ENCODE data around the gene TTC28.
"Not testable (repeated sequence)": the region's sequence is repeated elsewhere in the genome, so short reads cannot be mapped to it uniquely, and the experiment has no call there.

Gene TTC28

DNA sequence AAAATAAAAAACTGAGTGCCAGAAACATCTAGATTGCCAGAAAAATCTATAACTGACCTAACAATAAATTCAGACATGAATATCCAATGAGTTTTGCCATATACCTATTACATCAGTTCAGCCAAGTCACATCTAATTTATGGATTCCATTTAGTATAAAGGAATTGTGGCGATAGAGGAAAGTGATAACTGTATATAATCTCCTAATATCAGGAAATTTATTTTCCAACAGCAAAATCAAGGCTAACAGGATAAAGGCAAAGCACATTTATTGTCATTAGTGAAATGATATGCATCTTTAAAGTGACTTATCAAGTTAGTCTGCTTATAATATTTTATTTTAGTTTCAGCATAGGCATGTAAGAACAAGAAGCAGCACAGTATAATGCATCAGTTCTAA lies 462.4 kb downstream of the TTC28 start:
- Histone ChIP-seq H3K9me3 (ENCODE audit: insufficient read depth, low read length) (no peaks in the 10 kb centered on the region), H3K36me3 (ENCODE audit: low read length) (no peaks in the 10 kb centered on the region)

DNA sequence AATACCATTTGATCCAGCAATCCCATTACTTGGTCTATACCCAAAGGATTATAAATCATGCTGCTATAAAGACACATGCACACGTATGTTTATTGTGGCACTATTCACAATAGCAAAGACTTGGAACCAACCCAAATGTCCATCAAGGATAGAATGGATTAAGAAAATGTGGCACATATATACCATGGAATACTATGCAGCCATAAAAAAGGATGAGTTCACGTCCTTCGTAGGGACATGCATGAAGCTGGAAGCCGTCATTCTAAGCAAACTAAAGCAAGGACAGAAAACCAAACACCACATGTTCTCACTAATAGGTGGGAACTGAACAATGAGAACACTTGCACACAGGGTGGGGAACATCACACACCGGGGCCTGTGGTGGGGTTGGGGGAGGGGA lies 464.9 kb downstream of the TTC28 start:
- H3K79me2 ChIP-seq (ENCODE audit: insufficient read depth, low read length); H3F3A ChIP-seq (ENCODE audit: insufficient read depth): not testable (repeated sequence)

More for the DNA sequence above, 462.4 kb downstream of the TTC28 start:
- no peak overlapping the region for H3K9ac ChIP-seq (ENCODE audit: low read length)
- no peaks in the 10 kb centered on the region for H3F3A ChIP-seq (ENCODE audit: insufficient read depth)
- H3K4me3 ChIP-seq (ENCODE audit: insufficient read depth, low read length, poor library complexity, severe bottlenecking): no peak overlapping the region
- no peak overlapping the region for H3K27ac ChIP-seq (ENCODE audit: low read depth, low read length)
- H4K20me1 ChIP-seq (ENCODE audit: low read depth, low read length): no peaks in the 10 kb centered on the region
- no peak overlapping the region for H2AFZ ChIP-seq (ENCODE audit: low read depth, low read length, severe bottlenecking)
- no peaks in the 10 kb centered on the region for H3K27me3 ChIP-seq (ENCODE audit: low read length)
- no peak overlapping the region for H3K4me2 ChIP-seq (ENCODE audit: low read depth, low read length, poor library complexity, severe bottlenecking)
- no peaks in the 10 kb centered on the region for H3K9me2 ChIP-seq (replicated peaks; ENCODE audit: insufficient read depth, low read length)
- TF ChIP-seq EZH2phosphoT487 (conservative IDR thresholded peaks at IDR 0.05; ENCODE audit: low read length): no peak
- TF ChIP-seq, protein P1, sequence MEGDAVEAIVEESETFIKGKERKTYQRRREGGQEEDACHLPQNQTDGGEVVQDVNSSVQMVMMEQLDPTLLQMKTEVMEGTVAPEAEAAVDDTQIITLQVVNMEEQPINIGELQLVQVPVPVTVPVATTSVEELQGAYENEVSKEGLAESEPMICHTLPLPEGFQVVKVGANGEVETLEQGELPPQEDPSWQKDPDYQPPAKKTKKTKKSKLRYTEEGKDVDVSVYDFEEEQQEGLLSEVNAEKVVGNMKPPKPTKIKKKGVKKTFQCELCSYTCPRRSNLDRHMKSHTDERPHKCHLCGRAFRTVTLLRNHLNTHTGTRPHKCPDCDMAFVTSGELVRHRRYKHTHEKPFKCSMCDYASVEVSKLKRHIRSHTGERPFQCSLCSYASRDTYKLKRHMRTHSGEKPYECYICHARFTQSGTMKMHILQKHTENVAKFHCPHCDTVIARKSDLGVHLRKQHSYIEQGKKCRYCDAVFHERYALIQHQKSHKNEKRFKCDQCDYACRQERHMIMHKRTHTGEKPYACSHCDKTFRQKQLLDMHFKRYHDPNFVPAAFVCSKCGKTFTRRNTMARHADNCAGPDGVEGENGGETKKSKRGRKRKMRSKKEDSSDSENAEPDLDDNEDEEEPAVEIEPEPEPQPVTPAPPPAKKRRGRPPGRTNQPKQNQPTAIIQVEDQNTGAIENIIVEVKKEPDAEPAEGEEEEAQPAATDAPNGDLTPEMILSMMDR (IDR thresholded peaks at IDR 0.05; ENCODE audit: insufficient read depth, low read length, poor library complexity, severe bottlenecking): no peak
- H3K79me2 ChIP-seq (ENCODE audit: insufficient read depth, low read length): no peaks in the 10 kb centered on the region

DNA sequence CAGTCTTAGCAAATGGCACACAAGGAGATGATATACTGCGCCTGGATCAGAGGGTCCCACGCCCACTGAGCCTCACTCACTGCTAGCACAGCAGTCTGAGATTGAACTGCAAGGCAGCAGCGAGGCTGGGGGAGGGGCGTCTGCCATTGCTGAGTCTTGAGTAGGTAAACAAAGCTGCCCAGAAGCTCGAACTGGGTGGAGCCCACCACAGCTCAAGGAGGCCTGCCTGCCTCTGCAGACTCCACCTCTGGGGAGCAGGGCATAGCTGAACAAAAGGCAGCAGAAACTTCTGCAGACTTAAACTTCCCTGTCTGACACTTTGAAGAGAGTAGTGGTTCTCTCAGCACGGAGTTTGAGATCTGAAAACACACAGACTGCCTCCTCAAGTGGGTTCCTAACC lies 470.2 kb downstream of the TTC28 start:
- not testable (repeated sequence) for H3K27ac ChIP-seq (ENCODE audit: low read depth, low read length); H3K9me2 ChIP-seq (replicated peaks; ENCODE audit: insufficient read depth, low read length); H3K4me2 ChIP-seq (ENCODE audit: low read depth, low read length, poor library complexity, severe bottlenecking); H4K20me1 ChIP-seq (ENCODE audit: low read depth, low read length); H3K9me3 ChIP-seq (ENCODE audit: insufficient read depth, low read length); H3K4me3 ChIP-seq (ENCODE audit: insufficient read depth, low read length, poor library complexity, severe bottlenecking); H3K79me2 ChIP-seq (ENCODE audit: insufficient read depth, low read length); H3F3A ChIP-seq (ENCODE audit: insufficient read depth); H2AFZ ChIP-seq (ENCODE audit: low read depth, low read length, severe bottlenecking); H3K36me3 ChIP-seq (ENCODE audit: low read length); H3K9ac ChIP-seq (ENCODE audit: low read length); H3K27me3 ChIP-seq (ENCODE audit: low read length)

More for the DNA sequence above, 464.9 kb downstream of the TTC28 start:
- not testable (repeated sequence) for H2AFZ ChIP-seq (ENCODE audit: low read depth, low read length, severe bottlenecking); H3K27me3 ChIP-seq (ENCODE audit: low read length); H3K9me3 ChIP-seq (ENCODE audit: insufficient read depth, low read length); H3K9me2 ChIP-seq (replicated peaks; ENCODE audit: insufficient read depth, low read length); H3K27ac ChIP-seq (ENCODE audit: low read depth, low read length); H3K4me2 ChIP-seq (ENCODE audit: low read depth, low read length, poor library complexity, severe bottlenecking); H4K20me1 ChIP-seq (ENCODE audit: low read depth, low read length); H3K36me3 ChIP-seq (ENCODE audit: low read length); H3K4me3 ChIP-seq (ENCODE audit: insufficient read depth, low read length, poor library complexity, severe bottlenecking); H3K9ac ChIP-seq (ENCODE audit: low read length)

DNA sequence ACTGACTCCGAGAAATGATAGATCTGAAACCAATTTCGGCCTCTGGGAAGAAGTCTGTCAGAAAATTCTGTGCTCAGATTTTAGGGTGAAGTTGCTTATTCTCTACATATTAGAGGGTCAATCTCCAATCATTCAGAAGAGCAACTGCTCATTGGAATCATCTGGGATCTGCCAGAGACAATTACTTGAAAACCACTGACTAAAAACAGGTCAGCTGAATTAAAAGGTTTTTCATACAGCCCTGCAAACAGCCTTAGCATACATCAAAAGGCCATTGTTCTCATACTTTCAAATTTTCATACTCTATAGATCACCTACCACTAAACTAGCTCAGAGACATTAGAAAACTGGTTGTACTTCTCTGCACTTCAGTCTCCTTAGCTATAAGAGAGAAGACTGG lies 470.9 kb downstream of the TTC28 start:
- no peaks in the 10 kb centered on the region for H3K79me2 ChIP-seq (ENCODE audit: insufficient read depth, low read length)
- H3K4me3 ChIP-seq (ENCODE audit: insufficient read depth, low read length, poor library complexity, severe bottlenecking): no peak overlapping the region
- TF ChIP-seq EZH2phosphoT487 (conservative IDR thresholded peaks at IDR 0.05; ENCODE audit: low read length): no peak
- TF ChIP-seq, protein P1 (IDR thresholded peaks at IDR 0.05; ENCODE audit: insufficient read depth, low read length, poor library complexity, severe bottlenecking): no peak

More for the DNA sequence above, 470.9 kb downstream of the TTC28 start:
- H3K9me3 ChIP-seq (ENCODE audit: insufficient read depth, low read length): no peaks in the 10 kb centered on the region
- no peaks in the 10 kb centered on the region; the same call in 1 of the 2 replicates for H3K9me2 ChIP-seq (replicated peaks; ENCODE audit: insufficient read depth, low read length)
- H4K20me1 ChIP-seq (ENCODE audit: low read depth, low read length): no peaks in the 10 kb centered on the region
- no peak overlapping the region for H3K27ac ChIP-seq (ENCODE audit: low read depth, low read length)
- no peak overlapping the region for H2AFZ ChIP-seq (ENCODE audit: low read depth, low read length, severe bottlenecking)
- H3K4me2 ChIP-seq (ENCODE audit: low read depth, low read length, poor library complexity, severe bottlenecking): no peak overlapping the region
- no peaks in the 10 kb centered on the region for H3F3A ChIP-seq (ENCODE audit: insufficient read depth)
- H3K9ac ChIP-seq (ENCODE audit: low read length): no peak overlapping the region
- no peaks in the 10 kb centered on the region for H3K36me3 ChIP-seq (ENCODE audit: low read length)
- H3K27me3 ChIP-seq (ENCODE audit: low read length): no peaks in the 10 kb centered on the region

All from SU-DHL-6 (cell line).